Endodermal cell (in vitro differentiated cells): ENCODE measurements around the gene TAOK1. TPM values are rescaled to one million over a fixed set of nuclear protein-coding genes. Genes with fewer than 3 reads are reported as not detected.

Source experiments
- DNase-seq: peaks from one replicate; pipeline ENCODE4 v3.0.0-alpha.2; 2017
- H3K27ac ChIP-seq: 2 replicates; pipeline ENCODE4 v1.5.1; 2013; ENCODE audit warnings: mild to moderate bottlenecking, low read depth, low read length, moderate library complexity
- H3K27me3 ChIP-seq: 2 replicates; pipeline ENCODE4 v1.6.1; 2013; ENCODE audit warnings: mild to moderate bottlenecking, low read length, moderate library complexity; ENCODE audit not compliant: insufficient read depth, control insufficient read depth, poor library complexity, severe bottlenecking
- H3K36me3 ChIP-seq: 2 replicates; pipeline ENCODE4 v1.7.0; 2013; ENCODE audit warnings: mild to moderate bottlenecking, low read length, moderate library complexity; ENCODE audit not compliant: control insufficient read depth, insufficient read depth
- H3K4me1 ChIP-seq: one replicate; pipeline ENCODE4 v1.7.0; 2013; ENCODE audit warnings: low read length; ENCODE audit not compliant: control insufficient read depth, insufficient read depth
- H3K4me3 ChIP-seq: 2 replicates; pipeline ENCODE4 v1.5.1; 2013; ENCODE audit warnings: mild to moderate bottlenecking, low read length, moderate library complexity
- H3K9ac ChIP-seq: 2 replicates; pipeline ENCODE4 v1.6.1; 2013; ENCODE audit warnings: mild to moderate bottlenecking, low read length, moderate library complexity; ENCODE audit not compliant: poor library complexity, severe bottlenecking; ENCODE audit errors: extremely low read depth
- H3K9me3 ChIP-seq: 2 replicates; pipeline ENCODE4 v1.6.1; 2013; ENCODE audit warnings: mild to moderate bottlenecking, low read length, moderate library complexity; ENCODE audit not compliant: control insufficient read depth
- H3K27ac Mint-ChIP-seq: 2 replicates; pipeline ENCODE4 v1.8.0; 2020; ENCODE audit warnings: mixed read lengths
- H3K27me3 Mint-ChIP-seq: 2 replicates; pipeline ENCODE4 v1.8.0; 2021; ENCODE audit warnings: mild to moderate bottlenecking, mixed read lengths; ENCODE audit not compliant: insufficient read depth
- H3K36me3 Mint-ChIP-seq: 2 replicates; pipeline ENCODE4 v1.8.0; 2020; ENCODE audit warnings: low read depth, mixed read lengths
- H3K4me1 Mint-ChIP-seq: 2 replicates; pipeline ENCODE4 v1.8.0; 2020; ENCODE audit warnings: mixed read lengths
- H3K4me3 Mint-ChIP-seq: 2 replicates; pipeline ENCODE4 v1.8.0; 2020; ENCODE audit warnings: mild to moderate bottlenecking, moderate library complexity, mixed read lengths
- H3K9me3 Mint-ChIP-seq: 2 replicates; pipeline ENCODE4 v1.8.0; 2020; ENCODE audit warnings: mild to moderate bottlenecking, mixed read lengths
- whole genome bisulfite sequencing, 2 experiments: methylation state at CpG; one replicate each; pipeline versions ENCODE4 v1.1.5 to v1.1.7; 2013; ENCODE audit warnings: missing lambda C conversion rate in 2 of 2, mixed read lengths in 1 of 2; ENCODE audit not compliant: insufficient coverage in 1 of 2, insufficient read length in 1 of 2; 5-methylcytosine and 5-hydroxymethylcytosine counted together
- total RNA-seq, 2 donors: library from RNA; stranded (reverse); fragmentation: NEBNext Ultra II Directional in 1 of 2; extraction: Animal tissue kit (Norgen Biotek cat#: 25700) in 1 of 2; gene quantifications; 2 replicates in 1 of 2; 3 replicates in 1 of 2; pipeline ENCODE4 v1.2.1, GENCODE V29; 2021
- TF ChIP-seq, protein P1 (sequence below): fragments of 200-600 bp; sonication (generic); conservative IDR thresholded peaks from 2 replicates; pipeline ENCODE4 v1.5.0; 2021; ENCODE audit warnings: antibody characterized with exemption, mild to moderate bottlenecking

Gene TAOK1
- total RNA-seq, 2 donors from 2014 or later = 95.9 to 102 TPM

GRCh38 chr17:29347831-29348629 lies 42.1 kb upstream of the TAOK1 start:
- TF ChIP-seq, protein P1, sequence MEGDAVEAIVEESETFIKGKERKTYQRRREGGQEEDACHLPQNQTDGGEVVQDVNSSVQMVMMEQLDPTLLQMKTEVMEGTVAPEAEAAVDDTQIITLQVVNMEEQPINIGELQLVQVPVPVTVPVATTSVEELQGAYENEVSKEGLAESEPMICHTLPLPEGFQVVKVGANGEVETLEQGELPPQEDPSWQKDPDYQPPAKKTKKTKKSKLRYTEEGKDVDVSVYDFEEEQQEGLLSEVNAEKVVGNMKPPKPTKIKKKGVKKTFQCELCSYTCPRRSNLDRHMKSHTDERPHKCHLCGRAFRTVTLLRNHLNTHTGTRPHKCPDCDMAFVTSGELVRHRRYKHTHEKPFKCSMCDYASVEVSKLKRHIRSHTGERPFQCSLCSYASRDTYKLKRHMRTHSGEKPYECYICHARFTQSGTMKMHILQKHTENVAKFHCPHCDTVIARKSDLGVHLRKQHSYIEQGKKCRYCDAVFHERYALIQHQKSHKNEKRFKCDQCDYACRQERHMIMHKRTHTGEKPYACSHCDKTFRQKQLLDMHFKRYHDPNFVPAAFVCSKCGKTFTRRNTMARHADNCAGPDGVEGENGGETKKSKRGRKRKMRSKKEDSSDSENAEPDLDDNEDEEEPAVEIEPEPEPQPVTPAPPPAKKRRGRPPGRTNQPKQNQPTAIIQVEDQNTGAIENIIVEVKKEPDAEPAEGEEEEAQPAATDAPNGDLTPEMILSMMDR = no peak
- Histone ChIP-seq H3K36me3 (no peaks in the 10 kb centered on the region), H3K4me3 (no peak overlapping the region), H3K27me3 (no peaks in the 10 kb centered on the region), H3K27ac (no peak overlapping the region), H3K4me1 (no peaks in the 10 kb centered on the region), H3K9me3 (no peaks in the 10 kb centered on the region), H3K9ac (no peak overlapping the region)
- Mint-ChIP-seq H3K36me3 (no peaks in the 10 kb centered on the region), H3K27me3 (no peaks in the 10 kb centered on the region), H3K4me3 (no peak overlapping the region), H3K9me3 (no peaks in the 10 kb centered on the region), H3K27ac (no peak overlapping the region), H3K4me1 (no peaks in the 10 kb centered on the region)
- DNase-seq = peak; percentile 17
- 89 to 100% methylated on average over 1 to 3 of the region's 3 CpGs for WGBS, 2 experiments

DNA sequence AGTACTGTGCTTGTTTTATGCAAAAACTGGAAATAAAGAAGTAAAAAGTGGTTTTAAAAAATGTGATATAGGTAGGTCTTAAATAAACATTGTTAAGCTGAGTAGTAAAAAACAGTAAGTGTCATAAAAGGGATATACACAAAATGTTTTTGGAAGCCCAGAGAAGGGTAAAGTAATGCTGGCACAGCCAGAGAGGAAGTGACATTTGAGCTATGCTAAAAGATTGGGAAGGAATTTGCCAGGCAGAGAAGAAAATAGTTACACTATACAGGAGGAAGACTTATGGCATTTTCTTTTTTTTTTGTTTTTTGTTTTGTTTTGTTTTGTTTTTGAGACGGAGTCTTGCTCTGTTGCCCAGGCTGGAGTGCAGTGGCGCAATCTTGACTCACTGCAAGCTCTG lies 40.8 kb upstream of the TAOK1 start:
- WGBS, 2 experiments = 97% methylated on average over 2 of the region's 2 CpGs; no CpG with 5 or more reads in 1 of the 2 experiments
- Mint-ChIP-seq H3K27me3 (no peaks in the 10 kb centered on the region), H3K4me1 (no peaks in the 10 kb centered on the region), H3K4me3 (no peak overlapping the region), H3K27ac (no peak overlapping the region), H3K9me3 (no peaks in the 10 kb centered on the region), H3K36me3 (no peaks in the 10 kb centered on the region)
- Histone ChIP-seq H3K27ac (no peak overlapping the region), H3K27me3 (no peaks in the 10 kb centered on the region), H3K4me3 (no peak overlapping the region), H3K4me1 (no peaks in the 10 kb centered on the region), H3K9me3 (no peaks in the 10 kb centered on the region), H3K9ac (no peak overlapping the region), H3K36me3 (no peaks in the 10 kb centered on the region)
- TF ChIP-seq, protein P1 = no peak
- no peak for DNase-seq

GRCh38 chr17:29352146-29352545 lies 38.0 kb upstream of the TAOK1 start:
- TF ChIP-seq, protein P1 = no peak
- Histone ChIP-seq H3K4me1 (no peaks in the 10 kb centered on the region), H3K27me3 (no peaks in the 10 kb centered on the region), H3K4me3 (no peak overlapping the region), H3K9me3 (no peaks in the 10 kb centered on the region), H3K9ac (no peak overlapping the region), H3K36me3 (no peaks in the 10 kb centered on the region), H3K27ac (no peak overlapping the region)
- H3K27me3 Mint-ChIP-seq = no peaks in the 10 kb centered on the region
- no peaks in the 10 kb centered on the region for H3K9me3 Mint-ChIP-seq
- no peak overlapping the region for H3K4me3 Mint-ChIP-seq
- no peaks in the 10 kb centered on the region for H3K4me1 Mint-ChIP-seq
- 88 to 100% methylated on average over 2 of the region's 2 CpGs for WGBS, 2 experiments
- DNase-seq = no peak
- no peaks in the 10 kb centered on the region for H3K36me3 Mint-ChIP-seq
- no peak overlapping the region for H3K27ac Mint-ChIP-seq
